Uterus (tissue), 2 donors: ENCODE measurements around the gene SPTAN1.

ENCODE experiments used
- CTCF ChIP-seq, 4 experiments: fragments of 200-600 bp in 2 of 4; fragments of 450-650 bp in 2 of 4; sonication (generic) in 2 of 4; IDR thresholded peaks; one replicate each; pipeline ENCODE4 v1.5.1; 2016 to 2019; ENCODE audit warnings: antibody characterized with exemption in 4 of 4, mild to moderate bottlenecking in 2 of 4, moderate library complexity in 1 of 4
- POLR2A ChIP-seq, 2 donors: fragments of 450-650 bp; IDR thresholded peaks; one replicate each; pipeline ENCODE4 v1.6.1; 2016; ENCODE audit warnings: antibody characterized with exemption in 2 of 2, mild to moderate bottlenecking in 1 of 2, moderate library complexity in 1 of 2

DNA sequence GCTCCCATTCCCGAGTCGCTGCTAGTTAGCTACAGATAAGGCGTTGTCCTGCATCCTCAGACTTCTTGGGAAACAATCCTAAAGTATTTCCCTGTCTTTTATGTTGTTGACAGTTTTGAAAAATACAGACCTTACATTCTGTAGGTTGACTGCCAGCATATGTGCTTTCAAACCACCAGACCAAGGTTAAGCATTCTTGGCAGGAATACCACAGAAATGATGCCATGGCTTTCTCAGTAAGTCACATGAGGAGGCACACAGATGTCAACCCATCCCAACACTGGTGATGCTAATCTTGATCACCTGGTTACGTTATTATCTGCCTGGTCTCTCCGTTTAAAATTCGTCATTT lies 47.0 kb upstream of the SPTAN1 start:
- TF ChIP-seq CTCF (IDR thresholded peaks at IDR 0.05) (no peak), POLR2A (IDR thresholded peaks at IDR 0.05) (no peak)
